Heart left ventricle (tissue), 16 donors: ENCODE measurements around the gene ATP2B2. TPM values are rescaled to one million over a fixed set of nuclear protein-coding genes. Genes with fewer than 3 reads are reported as not detected.
A peak's percentile ranks its signal among the peaks of the same experiment; 100 is the strongest.

Source experiments
- ATAC-seq, 4 donors: fragments of 200-7000 bp; cut with Tn5 transposase; one replicate each; pipeline ENCODE4 v1.9.1; 2020 to 2022; ENCODE audit warnings: moderate library complexity in 4 of 4, mild to moderate bottlenecking in 3 of 4, moderate number of reproducible peaks in 1 of 4
- DNase-seq, 5 donors: peaks; one replicate each; pipeline ENCODE4 v3.0.0-alpha.2; 2020
- H3K27ac ChIP-seq, 12 donors: fragments of 200-600 bp; sonication (generic) in 4 of 12; one replicate each; pipeline versions ENCODE4 v1.5.0 to v1.8.0; 2016 to 2022; ENCODE audit warnings: mild to moderate bottlenecking in 2 of 12
- H3K27me3 ChIP-seq, 9 donors: fragments of 200-600 bp; sonication (generic) in 2 of 9; one replicate each; pipeline versions ENCODE4 v1.5.1 to v1.8.0; 2016 to 2022; ENCODE audit warnings: mild to moderate bottlenecking in 3 of 9
- H3K36me3 ChIP-seq, 9 donors: fragments of 200-600 bp; sonication (generic) in 2 of 9; one replicate each; pipeline versions ENCODE4 v1.5.0 to v1.8.0; 2018 to 2022; ENCODE audit warnings: mild to moderate bottlenecking in 2 of 9
- H3K4me1 ChIP-seq, 12 donors: fragments of 200-600 bp; sonication (generic) in 4 of 12; one replicate each; pipeline versions ENCODE4 v1.5.0 to v1.8.0; 2016 to 2022; ENCODE audit warnings: mild to moderate bottlenecking in 3 of 12
- H3K4me3 ChIP-seq, 12 donors: fragments of 200-600 bp; sonication (generic) in 4 of 12; one replicate each; pipeline versions ENCODE4 v1.5.0 to v1.8.0; 2017 to 2022; ENCODE audit warnings: mild to moderate bottlenecking in 9 of 12, moderate library complexity in 4 of 12
- H3K9me3 ChIP-seq, 12 donors: fragments of 200-600 bp; sonication (generic) in 4 of 12; one replicate each; pipeline versions ENCODE4 v1.5.0 to v1.8.0; 2016 to 2022; ENCODE audit warnings: mild to moderate bottlenecking in 1 of 12
- CTCF ChIP-seq, 12 donors: fragments of 200-600 bp; sonication (generic) in 4 of 12; IDR thresholded peaks; one replicate each; pipeline versions ENCODE4 v1.5.0 to v1.8.0; 2018 to 2022; ENCODE audit warnings: antibody characterized with exemption in 12 of 12, mild to moderate bottlenecking in 5 of 12
- POLR2A ChIP-seq, 2 donors: fragments of 450-650 bp; IDR thresholded peaks; one replicate each; pipeline ENCODE4 v1.6.1; 2017; ENCODE audit warnings: antibody characterized with exemption in 2 of 2, mild to moderate bottlenecking in 2 of 2, moderate library complexity in 2 of 2
- WGBS, 4 donors: extraction: QIAGEN DNeasy Blood & Tissue Kit in 2 of 4; methylation state at CpG; one replicate each; pipeline versions ENCODE4 v1.1.5 to v1.1.7; 2013 to 2018; 5-methylcytosine and 5-hydroxymethylcytosine counted together
- intact Hi-C, 10 donors: fragments of 100-400 bp; cut with DNase I; formaldehyde crosslinking; loops; one replicate each; pipeline versions ENCODE4 v1.11.1 to v1.14.2; 2022
- polyA plus RNA-seq, 2 donors: library from polyadenylated mRNA; stranded (reverse); fragments of 200-250 nt; gene quantifications; one replicate each; pipeline ENCODE4 v1.2.3, GENCODE V29; 2013
- total RNA-seq, 9 donors: library from RNA; depleted of rRNA in 2 of 9; stranded (reverse); fragments of >200 nt in 2 of 9; fragmentation: NEBNext Ultra II Directional in 3 of 9; extraction: Animal tissue kit (Norgen Biotek cat#: 25700) in 3 of 9; gene quantifications; one replicate each; pipeline versions ENCODE4 v1.1.0 to v1.2.4, GENCODE V29; 2016 to 2023
- donor health status: ischemic (EF 13 %, LVEDD 7.1; RV severe dilation, severe dysfunction).
- donor health status: healthy with polysubstance abuse.
- donor health status: DM: no; HTN: yes; CAD: no.
- donor health status: DM: no; HTN: no; CAD: no.
- donor health status: ischemic (EF 25% LVEDD 6.9; RV normal size, moderate dysfunction).
- donor health status: ischemic (EF 25% LVEDD 5.7; RV mildly dilated, moderate dysfunction).
- donor health status: healthy.
- donor health status: DM: yes; HTN: yes; CAD: no.
- donor health status: ischemic (EF 35%, LVEDD 5.7; RV mildly dilated, moderate dysfunction).
- donor health status: nonischemic (EF 11% LVEDD 7.7; RV severe dilation, severe dysfunction).
- donor health status: DM: yes; HTN: yes; CAD: no.
- donor health status: PGD.
- donor health status: ischemic (EF 29% LVEDD 5.4; RV normal size, mild dysfunction).
- donor health status: nonischemic (EF 23%, LVEDD 6.1; RV moderate dilation, normal function).

The ATP2B2 gene
- total and polyA plus RNA-seq, 11 donors = 0.01 to 0.35 (median 0.12) TPM; not detected in 3

- H3K36me3 ChIP-seq = no peaks in the 10 kb centered on the region
- no peaks in the 10 kb centered on the region for H3K4me1 ChIP-seq
- H3K27me3 ChIP-seq = no peaks in the 10 kb centered on the region
- DNase-seq (no peak), ATAC-seq (no peak)
- intact Hi-C loops = no loop called here
- no peak overlapping the region for H3K27ac ChIP-seq
- H3K4me3 ChIP-seq = no peak overlapping the region
- WGBS, 4 donors = 84 to 96% (median 93%) methylated on average over 2 to 3 of the region's 3 CpGs
- TF ChIP-seq CTCF (IDR thresholded peaks at IDR 0.05) (no peak), POLR2A (IDR thresholded peaks at IDR 0.05) (no peak)
- no peaks in the 10 kb centered on the region for H3K9me3 ChIP-seq
These were observed 20.7 kb downstream of the ATP2B2 start for GRCh38 chr3:10484709-10485108.

- ATAC-seq = no peak
These were observed 21.6 kb downstream of the ATP2B2 start for GRCh38 chr3:10483686-10484345.

GRCh38 chr3:10483364-10483675, 22.1 kb downstream of the ATP2B2 start:
- intact Hi-C loops = no loop called here
- H3K27ac ChIP-seq = no peak overlapping the region
- H3K9me3 ChIP-seq = peaks cover 0 to 4% (median 0%) of the 10 kb centered on the region in 12 donors
- 66 to 89% (median 79%) methylated on average over 4 of the region's 4 CpGs for WGBS, 4 donors
- H3K27me3 ChIP-seq = no peaks in the 10 kb centered on the region
- H3K36me3 ChIP-seq = no peaks in the 10 kb centered on the region
- no peak for ATAC-seq
- TF ChIP-seq POLR2A (IDR thresholded peaks at IDR 0.05) (no peak), CTCF (IDR thresholded peaks at IDR 0.05) (no peak)
- H3K4me3 ChIP-seq = no peak overlapping the region
- no peaks in the 10 kb centered on the region for H3K4me1 ChIP-seq
- DNase-seq = peak in 1 of 5 donors; percentile 42

More at GRCh38 chr3:10483686-10484345, 21.6 kb downstream of the ATP2B2 start:
- Histone ChIP-seq H3K4me1 (no peaks in the 10 kb centered on the region), H3K9me3 (no peaks in the 10 kb centered on the region), H3K4me3 (no peak overlapping the region), H3K36me3 (no peaks in the 10 kb centered on the region), H3K27ac (no peak overlapping the region), H3K27me3 (no peaks in the 10 kb centered on the region)
- DNase-seq = peak in 1 of 5 donors; percentile 12
- WGBS, 4 donors = 38 to 73% (median 64%) methylated on average over 13 of the region's 13 CpGs
- TF ChIP-seq CTCF (IDR thresholded peaks at IDR 0.05) (no peak), POLR2A (IDR thresholded peaks at IDR 0.05) (no peak)
- intact Hi-C loops = no loop called here

- no peaks in the 10 kb centered on the region for H3K4me1 ChIP-seq
- H3K27me3 ChIP-seq = no peaks in the 10 kb centered on the region
- ATAC-seq = no peak
- WGBS, 4 donors = 87 to 89% (median 87%) methylated on average over 13 of the region's 13 CpGs
- no peak overlapping the region for H3K4me3 ChIP-seq
- no peak for TF ChIP-seq POLR2A (IDR thresholded peaks at IDR 0.05)
- TF ChIP-seq CTCF (IDR thresholded peaks at IDR 0.05) = no peak
- intact Hi-C loops = no loop called here
- no peak overlapping the region for H3K27ac ChIP-seq
- no peak for DNase-seq
- peaks cover 0 to 6% (median 0%) of the 10 kb centered on the region in 12 donors for H3K9me3 ChIP-seq
- no peaks in the 10 kb centered on the region for H3K36me3 ChIP-seq
These were observed 22.6 kb downstream of the ATP2B2 start for GRCh38 chr3:10482631-10483363.
